ENCODE measurements around the gene ECM1. TPM values are rescaled to one million over a fixed set of nuclear protein-coding genes. Genes with fewer than 3 reads are reported as not detected.

ECM1 gene
- total RNA-seq, 4 donors from 2014 or later: 1.5 to 38.5 (median 9.5) TPM

- peak; percentile 72 to 81 for DNase-seq
- Histone ChIP-seq H3K9me3 (no peaks in the 10 kb centered on the region), H3K4me1 (peaks cover 32 to 37% of the 10 kb centered on the region in 2 donors), H3K27me3 (no peaks in the 10 kb centered on the region), H3K4me3 (no peak overlapping the region), H3K27ac (peak overlapping the region; percentile 99), H3K36me3 (no peaks in the 10 kb centered on the region)
- intact Hi-C loops (cut with DNase I; ENCODE audit: low total_unique reads): loop anchor here (5.0 kb wide), 1 partner anchor 62 kb away; no protein-coding TSS in a partner anchor
- TF ChIP-seq POLR2A (IDR thresholded peaks at IDR 0.05) (peak in 1 of 2 donors; percentile 17), CTCF (IDR thresholded peaks at IDR 0.05) (peak; percentile 78 to 94 (median 80))
Measured at GRCh38 chr1:150560011-150560438, 52.1 kb downstream of the ECM1 start.

- H3K4me3 ChIP-seq: peak overlapping the region; percentile 55
- intact Hi-C loops (cut with DNase I; ENCODE audit: low total_unique reads): loop anchor here (5.0 kb wide), 1 partner anchor 62 kb away; no protein-coding TSS in a partner anchor
- H3K9me3 ChIP-seq: no peaks in the 10 kb centered on the region
- H3K27me3 ChIP-seq: no peaks in the 10 kb centered on the region
- H3K27ac ChIP-seq: peak overlapping the region; percentile 99
- H3K4me1 ChIP-seq: peaks cover 35 to 42% of the 10 kb centered on the region in 2 donors
- no peaks in the 10 kb centered on the region for H3K36me3 ChIP-seq
- TF ChIP-seq CTCF (IDR thresholded peaks at IDR 0.05) (peak; percentile 87 to 91 (median 90)), POLR2A (IDR thresholded peaks at IDR 0.05) (no peak)
- DNase-seq: peak; percentile 90 to 92
Measured at GRCh38 chr1:150560576-150561253, 52.8 kb downstream of the ECM1 start.

GRCh38 chr1:150561254-150561973, 53.5 kb downstream of the ECM1 start:
- peak; percentile 97 to 98 for DNase-seq
- Histone ChIP-seq H3K9me3 (no peaks in the 10 kb centered on the region), H3K36me3 (no peaks in the 10 kb centered on the region), H3K27me3 (no peaks in the 10 kb centered on the region), H3K27ac (peak overlapping the region; percentile 99), H3K4me1 (peaks cover 41 to 43% of the 10 kb centered on the region in 2 donors), H3K4me3 (peak overlapping the region; percentile 55)
- intact Hi-C loops (cut with DNase I; ENCODE audit: low total_unique reads): loop anchor here (5.0 kb wide), 1 partner anchor 61 kb away; no protein-coding TSS in a partner anchor
- peak; percentile 93 to 94 for TF ChIP-seq POLR2A (IDR thresholded peaks at IDR 0.05)
- TF ChIP-seq CTCF (IDR thresholded peaks at IDR 0.05): peak in 2 of 4 experiments; percentile 17

GRCh38 chr1:150561974-150562445, 54.1 kb downstream of the ECM1 start:
- peak; percentile 94 for DNase-seq
- Histone ChIP-seq H3K4me3 (peak overlapping the region; percentile 55), H3K27me3 (no peaks in the 10 kb centered on the region), H3K9me3 (no peaks in the 10 kb centered on the region), H3K4me1 (peaks cover 47 to 49% of the 10 kb centered on the region in 2 donors), H3K36me3 (no peaks in the 10 kb centered on the region), H3K27ac (peak overlapping the region; percentile 99)
- intact Hi-C loops (cut with DNase I; ENCODE audit: low total_unique reads): loop anchor here (5.0 kb wide), 1 partner anchor 60 kb away; no protein-coding TSS in a partner anchor
- peak; percentile 28 to 79 for TF ChIP-seq POLR2A (IDR thresholded peaks at IDR 0.05)
- peak in 1 of 4 experiments; percentile 14 for TF ChIP-seq CTCF (IDR thresholded peaks at IDR 0.05)

Measured in uterus (tissue), 4 donors.